Measurements from ENCODE around the gene ZNF581.

Gene ZNF581

DNA sequence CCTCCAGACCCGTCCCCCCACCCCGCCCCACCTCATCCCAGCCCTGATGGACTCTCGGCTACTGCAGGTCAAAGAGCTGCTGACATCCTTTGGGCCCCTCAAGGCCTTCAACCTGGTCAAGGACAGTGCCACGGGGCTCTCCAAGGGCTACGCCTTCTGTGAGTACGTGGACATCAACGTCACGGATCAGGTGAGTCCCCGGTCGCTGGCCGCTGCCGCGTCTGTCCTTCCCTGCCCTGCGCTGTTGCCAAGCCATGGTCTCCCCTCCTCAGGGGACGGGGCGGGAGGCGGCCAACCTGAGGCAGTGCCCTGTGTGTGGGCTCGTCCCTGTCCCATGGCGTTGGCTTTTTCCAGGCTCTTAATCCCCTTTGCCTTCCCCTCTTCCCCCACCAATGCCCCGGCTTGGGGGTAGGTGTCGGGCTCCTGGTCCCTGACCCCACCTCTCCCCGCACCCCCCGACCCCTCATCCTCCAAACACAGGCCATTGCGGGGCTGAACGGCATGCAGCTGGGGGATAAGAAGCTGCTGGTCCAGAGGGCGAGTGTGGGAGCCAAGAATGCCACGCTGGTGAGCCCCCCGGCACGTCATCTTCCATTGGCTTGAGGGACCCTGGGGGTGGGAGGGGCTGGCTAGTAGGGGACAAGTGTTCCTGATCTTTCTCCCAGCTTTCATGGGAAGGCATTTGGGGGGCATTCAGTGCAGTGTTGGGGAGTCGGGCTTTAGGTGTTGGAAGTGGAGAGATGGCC lies 25.3 kb downstream of the ZNF581 start:
- no peak for DNase-seq

DNA sequence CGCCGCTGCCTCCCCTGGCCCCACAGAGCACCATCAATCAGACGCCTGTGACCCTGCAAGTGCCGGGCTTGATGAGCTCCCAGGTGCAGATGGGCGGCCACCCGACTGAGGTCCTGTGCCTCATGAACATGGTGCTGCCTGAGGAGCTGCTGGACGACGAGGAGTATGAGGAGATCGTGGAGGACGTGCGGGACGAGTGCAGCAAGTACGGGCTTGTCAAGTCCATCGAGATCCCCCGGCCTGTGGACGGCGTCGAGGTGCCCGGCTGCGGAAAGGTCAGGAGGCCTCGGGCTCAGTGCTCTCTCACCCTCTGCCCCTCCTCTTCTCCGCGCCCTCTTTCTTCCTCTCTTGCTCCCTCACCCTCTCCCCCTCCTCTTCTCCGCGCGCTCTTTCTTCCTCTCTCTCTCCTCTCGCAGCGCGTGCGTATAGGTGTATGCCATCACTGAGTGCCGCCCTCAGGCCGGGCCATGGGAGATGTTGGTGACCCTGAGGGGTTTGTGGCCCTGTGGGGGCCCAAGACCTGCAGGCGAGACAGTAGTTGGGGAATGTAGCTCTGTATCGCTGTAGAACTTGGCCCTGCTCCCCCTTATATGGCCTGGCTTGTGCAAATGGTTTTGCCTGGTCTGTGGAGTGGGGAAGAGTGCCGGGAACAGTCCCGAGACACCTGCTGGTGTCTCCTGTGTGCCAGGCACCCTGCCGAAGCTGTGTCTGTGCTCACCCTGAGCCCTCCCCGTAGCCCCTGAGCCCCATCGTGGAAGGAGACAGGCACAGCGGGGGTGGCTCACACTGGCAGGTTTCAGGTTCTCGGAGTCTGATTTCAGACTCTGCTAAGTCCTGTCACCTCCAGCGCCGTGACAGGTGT lies 26.2 kb downstream of the ZNF581 start:
- DNase-seq = no peak

GRCh38 chr19:55670280-55671053 lies 27.0 kb downstream of the ZNF581 start:
- no peak for DNase-seq

DNA sequence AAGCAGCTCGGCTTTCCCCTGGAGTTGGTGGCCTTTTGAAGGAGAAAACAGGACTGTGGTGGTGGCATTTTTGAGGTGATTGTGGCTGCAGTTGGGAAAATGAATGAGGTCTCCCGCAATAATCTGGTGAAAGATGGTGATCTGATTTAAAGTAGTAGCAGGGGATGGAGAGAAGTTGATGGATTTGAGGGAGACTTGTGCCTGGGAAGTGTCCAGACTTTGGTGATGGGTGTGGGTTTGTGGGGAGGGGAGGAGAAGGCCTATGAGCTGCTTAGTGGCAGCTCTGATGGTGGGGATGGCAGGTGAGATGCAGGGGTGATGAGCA lies 27.6 kb downstream of the ZNF581 start:
- DNase-seq = no peak

DNA sequence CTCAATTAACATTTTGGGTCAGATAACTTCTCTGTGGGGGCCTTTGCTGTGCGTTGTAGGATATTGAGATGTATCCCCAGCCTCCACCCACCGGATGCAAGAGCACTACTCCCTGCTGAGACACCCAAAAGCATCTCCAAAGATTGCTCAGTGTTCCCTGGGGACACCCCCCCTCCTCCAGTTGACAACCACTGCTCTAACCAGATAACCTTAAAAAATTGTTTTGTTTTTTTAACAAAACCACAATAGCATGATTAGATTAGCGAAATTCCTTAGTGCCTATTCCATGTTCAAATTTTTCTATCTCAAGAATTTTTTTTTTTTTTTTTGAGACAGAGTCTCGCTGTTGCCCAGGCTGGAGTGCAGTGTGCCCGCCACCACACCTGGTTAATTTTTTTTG lies 29.0 kb downstream of the ZNF581 start:
- no peak for DNase-seq

- DNase-seq = no peak
Measured at GRCh38 chr19:55673465-55673864, 30.0 kb downstream of the ZNF581 start.

- no peak for DNase-seq
Measured at GRCh38 chr19:55673889-55674288, 30.4 kb downstream of the ZNF581 start.

GRCh38 chr19:55674459-55674840 lies 31.0 kb downstream of the ZNF581 start:
- DNase-seq = no peak

- peak; percentile 98 for DNase-seq
Measured at GRCh38 chr19:55674841-55675660, 31.6 kb downstream of the ZNF581 start, which contains the start of gene EPN1. EPN1 (plus strand) TSS chr19:55675226; CDS start chr19:55678628, 3,402 bp downstream.

DNA sequence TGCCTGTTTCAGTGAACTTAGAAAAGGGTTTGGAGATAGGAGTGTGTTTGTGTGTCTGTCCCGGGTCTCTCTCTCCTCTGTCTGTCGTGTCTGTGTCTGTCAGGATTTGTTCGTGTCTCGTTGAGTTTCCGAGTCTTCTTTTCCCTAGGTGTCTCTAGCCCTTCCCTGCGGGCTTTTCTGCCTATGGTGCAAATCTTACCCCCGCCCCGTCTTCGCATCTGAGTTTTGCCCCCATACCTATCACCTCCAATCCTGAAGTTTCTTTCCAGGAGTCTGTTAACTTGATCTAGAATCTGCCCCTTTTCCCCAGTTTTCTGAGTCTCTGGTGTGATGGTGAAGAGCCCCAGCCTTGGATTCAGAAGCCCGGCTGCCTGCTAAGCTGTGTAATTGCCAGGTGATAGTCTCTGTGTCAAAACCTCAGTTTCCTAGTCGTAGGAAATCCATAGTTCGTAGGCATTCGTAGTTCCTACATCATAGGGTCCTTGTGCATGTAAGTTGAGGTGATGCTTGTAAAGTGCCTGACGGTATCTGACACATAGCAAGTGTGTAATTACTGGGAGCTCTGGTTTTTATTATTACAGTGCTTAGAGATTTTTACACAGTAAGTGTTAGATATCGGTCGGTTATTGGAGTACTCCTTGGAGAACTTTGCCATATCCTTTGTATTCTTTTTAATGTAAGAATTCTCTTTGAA lies 32.4 kb downstream of the ZNF581 start:
- no peak for DNase-seq

DNA sequence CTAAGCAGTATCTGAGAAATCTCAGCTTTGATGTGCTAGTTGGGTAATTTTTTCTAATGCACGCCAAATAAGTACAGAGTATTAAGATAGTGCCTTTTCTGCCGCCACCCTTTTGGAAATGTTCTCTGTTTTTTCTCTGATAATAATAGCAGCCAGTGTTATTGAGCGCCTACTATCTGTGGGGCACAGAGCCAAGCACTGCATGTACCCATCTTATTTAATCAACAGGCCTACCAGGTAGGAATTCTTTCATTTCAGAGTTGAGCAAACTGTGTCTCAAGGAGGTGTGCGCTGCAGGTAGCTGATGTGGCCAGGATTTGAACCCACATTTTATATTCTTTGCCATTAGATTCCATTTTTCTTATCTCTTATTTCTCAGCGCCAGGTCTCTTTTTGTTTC lies 32.9 kb downstream of the ZNF581 start:
- DNase-seq = no peak

DNA sequence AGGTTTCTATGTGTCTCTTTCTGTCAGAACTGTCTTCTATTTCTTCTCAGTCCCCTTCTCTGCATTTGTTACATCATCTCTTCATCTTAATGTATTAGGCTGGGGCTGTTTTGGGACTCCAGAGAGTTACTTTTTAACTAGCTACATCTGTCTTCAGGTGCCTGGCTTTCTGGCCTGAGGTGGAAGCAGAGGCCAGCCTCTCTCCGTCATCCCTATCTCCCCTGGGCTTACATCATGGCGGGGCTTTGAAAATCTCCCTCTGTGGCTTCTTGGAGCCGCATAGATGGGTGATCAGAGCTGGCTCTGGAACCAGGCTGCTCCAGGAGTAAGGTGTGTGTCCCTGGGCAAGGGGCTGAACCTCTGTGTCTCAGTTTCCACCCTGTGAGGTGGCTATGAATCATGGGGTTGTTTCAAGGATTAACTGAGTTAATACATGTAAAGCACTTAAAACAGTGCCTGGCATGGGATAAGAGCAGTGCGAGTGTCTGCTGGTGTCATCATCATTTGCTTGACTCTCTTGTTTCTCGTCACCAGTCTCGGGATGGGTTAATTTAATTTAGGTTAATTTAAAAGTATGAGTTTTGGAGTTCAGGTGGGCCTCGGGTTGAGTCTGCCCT lies 33.5 kb downstream of the ZNF581 start:
- DNase-seq = no peak

- no peak for DNase-seq
Measured at GRCh38 chr19:55677572-55678028, 34.2 kb downstream of the ZNF581 start.

GRCh38 chr19:55678121-55678671 lies 34.7 kb downstream of the ZNF581 start:
- no peak for DNase-seq

DNA sequence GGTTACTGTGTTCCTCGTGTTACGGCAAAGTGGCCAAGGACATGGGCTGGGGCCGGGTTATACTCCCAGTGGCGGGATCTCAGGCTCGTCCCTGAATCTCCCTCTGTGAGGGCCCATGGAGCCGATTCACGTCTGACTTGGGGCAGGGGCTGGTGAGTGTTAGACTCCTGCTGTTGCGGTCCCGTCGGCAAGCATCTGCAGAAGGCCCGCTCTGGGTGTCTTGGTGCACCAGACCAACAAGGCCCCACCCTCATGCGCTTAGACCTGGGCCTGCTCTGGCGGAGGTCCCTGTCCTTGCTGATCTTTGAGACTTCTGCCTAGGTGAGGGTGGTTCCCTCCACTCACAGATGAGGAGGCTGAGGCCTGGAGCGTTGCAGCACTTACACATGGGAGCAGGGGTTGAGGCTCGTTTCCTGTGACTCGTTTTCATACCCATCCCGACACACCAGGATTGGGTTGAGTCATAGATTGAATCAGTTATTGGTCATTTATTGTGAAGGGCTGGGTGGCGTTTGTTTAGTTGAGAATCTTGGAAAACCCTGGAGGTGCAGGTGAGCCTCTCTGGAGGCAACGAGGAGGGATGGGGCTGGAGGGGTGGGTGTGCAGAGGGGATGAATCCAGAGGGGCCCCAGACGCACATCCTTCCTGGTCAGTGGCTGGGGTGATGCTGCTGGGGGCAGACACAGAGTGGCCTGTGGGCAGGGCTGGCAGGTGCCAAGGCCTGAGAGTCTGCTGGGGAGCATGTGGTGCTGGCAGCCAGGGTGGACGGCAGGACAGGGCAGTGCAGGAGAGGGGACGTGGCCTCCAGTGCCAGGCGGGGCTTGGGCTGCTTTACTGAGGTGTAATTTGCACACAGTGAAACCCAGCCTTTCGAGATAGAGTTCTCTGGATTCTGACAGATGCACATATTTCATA lies 36.2 kb downstream of the ZNF581 start:
- peak; percentile 54 for DNase-seq

GRCh38 chr19:55680339-55681130 lies 37.1 kb downstream of the ZNF581 start:
- no peak for DNase-seq

- no peak for DNase-seq
Measured at GRCh38 chr19:55681131-55682092, 38.0 kb downstream of the ZNF581 start.
